ENCODE results near the gene PLEKHG4B.

DNA sequence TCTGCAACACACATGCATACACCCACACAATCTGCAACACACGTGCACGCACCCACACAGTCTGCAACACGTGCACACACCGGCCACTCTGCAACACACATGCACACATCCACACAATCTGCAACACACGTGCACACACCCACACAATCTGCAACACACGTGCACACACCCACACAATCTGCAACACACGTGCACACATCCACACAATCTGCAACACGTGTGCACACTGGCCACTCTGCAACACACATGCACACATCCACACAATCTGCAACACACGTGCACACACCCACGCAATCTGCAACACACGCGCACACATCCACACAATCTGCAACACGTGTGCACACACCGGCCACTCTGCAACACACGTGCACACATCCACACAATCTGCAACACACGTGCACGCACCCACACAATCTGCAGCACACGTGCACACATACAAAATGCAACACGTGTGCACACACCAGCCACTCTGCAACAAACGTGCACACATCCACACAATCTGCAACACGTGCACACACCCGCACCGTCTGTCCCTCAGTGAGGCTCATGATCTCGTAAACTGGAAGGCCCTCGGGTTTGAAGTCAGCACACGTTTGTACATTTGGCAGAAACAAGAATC lies 18.4 kb downstream of the PLEKHG4B start:
- TF ChIP-seq CTCF (optimal IDR thresholded peaks at IDR 0.05 in 1 of 3, IDR thresholded peaks at IDR 0.05 in 1 of 3, conservative IDR thresholded peaks at IDR 0.05 in 1 of 3; ENCODE audit: extremely low read depth in 1 of 3, insufficient read depth in 2 of 3, low read length in 3 of 3), result no peak
- TF ChIP-seq EZH2 (IDR thresholded peaks at IDR 0.05; ENCODE audit: low read length), result no peak

Data from keratinocyte (primary cell).